HL-60 (cell line): ENCODE data around the gene CACNA1G.

Experiments
- DNase-seq, 2 experiments: peaks; one replicate each; pipeline ENCODE4 v3.0.0-alpha.2; 2010 to 2020; ENCODE audit warnings: low read depth in 1 of 2, low spot score in 1 of 2
- H3K27ac ChIP-seq: fragments of 250-450 bp; sonication (Bioruptor Pico); replicated peaks from 2 replicates; pipeline ENCODE4 v1.5.1; 2020; ENCODE audit warnings: mild to moderate bottlenecking, moderate library complexity
- H3K27me3 ChIP-seq: fragments of 250-450 bp; sonication (Bioruptor Pico); 2 replicates; pipeline ENCODE4 v1.5.1; 2021; ENCODE audit warnings: mild to moderate bottlenecking, moderate library complexity; ENCODE audit not compliant: insufficient read depth, poor library complexity, severe bottlenecking
- H3K4me3 ChIP-seq: replicated peaks from 2 replicates; pipeline ENCODE4 v1.5.1; 2011; ENCODE audit warnings: mild to moderate bottlenecking, control low read depth, low read length; ENCODE audit not compliant: insufficient read depth
- GABPA ChIP-seq: IDR thresholded peaks from 2 replicates; pipeline ENCODE4 v1.6.1; 2012; ENCODE audit warnings: low read depth
- POLR2AphosphoS5 ChIP-seq: IDR thresholded peaks from 2 replicates; pipeline ENCODE4 v1.6.1; 2012; ENCODE audit warnings: low read depth
- SPI1 ChIP-seq: IDR thresholded peaks from 2 replicates; pipeline ENCODE4 v1.6.1; 2012; ENCODE audit warnings: low read depth, mild to moderate bottlenecking, borderline replicate concordance
- TF ChIP-seq, protein P1 (sequence below): IDR thresholded peaks from one replicate; pipeline ENCODE4 v1.5.1; 2011; ENCODE audit warnings: low read length, control low read depth, inconsistent platforms; ENCODE audit not compliant: insufficient read depth
- TF ChIP-seq, protein P2 (sequence below): IDR thresholded peaks from 2 replicates; pipeline ENCODE4 v1.6.1; 2012; ENCODE audit warnings: low read depth; ENCODE audit not compliant: insufficient replicate concordance

CACNA1G gene

DNA sequence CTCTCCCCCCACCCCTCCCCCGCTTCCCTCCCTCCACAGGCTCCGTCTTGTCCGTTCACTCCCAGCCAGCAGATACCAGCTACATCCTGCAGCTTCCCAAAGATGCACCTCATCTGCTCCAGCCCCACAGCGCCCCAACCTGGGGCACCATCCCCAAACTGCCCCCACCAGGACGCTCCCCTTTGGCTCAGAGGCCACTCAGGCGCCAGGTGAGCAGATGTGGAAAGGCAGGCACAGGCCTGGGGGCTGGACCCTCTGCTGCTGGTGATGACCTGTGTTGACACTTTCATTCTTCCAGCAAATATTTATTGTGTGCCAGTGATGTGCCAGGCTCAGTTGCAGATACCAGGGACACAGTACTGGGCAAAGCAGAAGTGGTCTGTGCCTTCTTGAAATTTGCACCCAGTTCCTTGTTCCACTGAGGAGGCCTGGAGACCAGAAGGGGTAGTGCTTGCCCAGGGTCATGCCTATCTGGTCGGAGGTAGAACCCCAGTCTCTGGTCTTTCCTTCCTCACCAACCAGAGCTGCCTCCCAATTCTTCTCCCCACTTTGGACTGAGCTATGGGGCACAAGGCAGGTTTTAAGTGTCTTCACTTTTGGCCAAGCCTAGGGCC lies 63.9 kb downstream of the CACNA1G start:
- TF ChIP-seq, protein P1, sequence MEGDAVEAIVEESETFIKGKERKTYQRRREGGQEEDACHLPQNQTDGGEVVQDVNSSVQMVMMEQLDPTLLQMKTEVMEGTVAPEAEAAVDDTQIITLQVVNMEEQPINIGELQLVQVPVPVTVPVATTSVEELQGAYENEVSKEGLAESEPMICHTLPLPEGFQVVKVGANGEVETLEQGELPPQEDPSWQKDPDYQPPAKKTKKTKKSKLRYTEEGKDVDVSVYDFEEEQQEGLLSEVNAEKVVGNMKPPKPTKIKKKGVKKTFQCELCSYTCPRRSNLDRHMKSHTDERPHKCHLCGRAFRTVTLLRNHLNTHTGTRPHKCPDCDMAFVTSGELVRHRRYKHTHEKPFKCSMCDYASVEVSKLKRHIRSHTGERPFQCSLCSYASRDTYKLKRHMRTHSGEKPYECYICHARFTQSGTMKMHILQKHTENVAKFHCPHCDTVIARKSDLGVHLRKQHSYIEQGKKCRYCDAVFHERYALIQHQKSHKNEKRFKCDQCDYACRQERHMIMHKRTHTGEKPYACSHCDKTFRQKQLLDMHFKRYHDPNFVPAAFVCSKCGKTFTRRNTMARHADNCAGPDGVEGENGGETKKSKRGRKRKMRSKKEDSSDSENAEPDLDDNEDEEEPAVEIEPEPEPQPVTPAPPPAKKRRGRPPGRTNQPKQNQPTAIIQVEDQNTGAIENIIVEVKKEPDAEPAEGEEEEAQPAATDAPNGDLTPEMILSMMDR = no peak
- peak; percentile 68; the same call in 1 of the 2 replicates for TF ChIP-seq SPI1
- no peak for TF ChIP-seq GABPA
- DNase-seq = peak in 1 of 2 experiments; percentile 52
- Histone ChIP-seq H3K27me3 (peaks cover 19% of the 10 kb centered on the region), H3K27ac (no peak overlapping the region), H3K4me3 (no peak overlapping the region)

DNA sequence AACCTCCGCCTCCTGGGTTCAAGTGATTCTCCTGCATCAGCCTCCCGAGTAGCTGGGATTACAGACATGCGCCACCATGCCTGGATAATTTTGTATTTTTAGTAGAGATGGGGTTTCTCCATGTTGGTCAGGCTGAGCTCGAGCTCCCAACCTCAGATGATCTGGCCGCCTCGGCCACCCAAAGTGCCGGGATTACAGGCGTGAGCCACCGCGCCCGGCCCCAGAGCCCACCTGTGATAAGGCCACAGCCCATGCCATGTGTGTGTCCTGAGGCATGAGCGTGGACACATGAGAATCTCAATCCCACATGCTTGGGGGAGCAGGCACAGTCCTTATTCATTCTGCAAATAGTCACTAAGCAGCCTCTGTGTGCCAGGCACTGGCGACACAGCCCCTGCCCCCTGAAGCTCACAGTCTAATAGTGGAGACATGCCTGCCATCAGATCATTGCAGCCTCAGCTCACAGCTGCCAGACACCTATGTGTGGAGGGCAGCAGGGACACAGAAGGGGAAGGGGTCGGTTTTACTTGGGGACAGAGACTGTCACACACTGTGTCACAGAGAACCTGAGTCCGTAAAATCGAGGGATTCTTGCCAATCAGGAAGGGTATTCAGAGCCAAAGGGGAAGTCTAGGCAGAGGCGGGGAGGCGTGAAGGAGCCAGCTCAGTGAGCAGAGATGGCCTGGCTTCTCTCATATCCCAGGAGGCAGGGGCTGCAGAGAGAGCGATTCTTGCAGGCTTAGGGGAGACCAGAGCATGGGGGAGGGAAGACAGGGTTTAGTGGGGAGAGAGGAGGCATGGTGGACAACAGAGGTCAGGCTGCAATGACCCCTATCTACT lies 64.7 kb downstream of the CACNA1G start:
- no peak overlapping the region for H3K27ac ChIP-seq

DNA sequence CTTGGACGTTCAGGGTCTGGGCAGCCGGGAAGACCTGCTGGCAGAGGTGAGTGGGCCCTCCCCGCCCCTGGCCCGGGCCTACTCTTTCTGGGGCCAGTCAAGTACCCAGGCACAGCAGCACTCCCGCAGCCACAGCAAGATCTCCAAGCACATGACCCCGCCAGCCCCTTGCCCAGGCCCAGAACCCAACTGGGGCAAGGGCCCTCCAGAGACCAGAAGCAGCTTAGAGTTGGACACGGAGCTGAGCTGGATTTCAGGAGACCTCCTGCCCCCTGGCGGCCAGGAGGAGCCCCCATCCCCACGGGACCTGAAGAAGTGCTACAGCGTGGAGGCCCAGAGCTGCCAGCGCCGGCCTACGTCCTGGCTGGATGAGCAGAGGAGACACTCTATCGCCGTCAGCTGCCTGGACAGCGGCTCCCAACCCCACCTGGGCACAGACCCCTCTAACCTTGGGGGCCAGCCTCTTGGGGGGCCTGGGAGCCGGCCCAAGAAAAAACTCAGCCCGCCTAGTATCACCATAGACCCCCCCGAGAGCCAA lies 65.6 kb downstream of the CACNA1G start:
- peaks cover 24% of the 10 kb centered on the region for H3K27me3 ChIP-seq
- H3K4me3 ChIP-seq = no peak overlapping the region
- TF ChIP-seq, protein P1 = peak; percentile 48
- TF ChIP-seq SPI1 = no peak
- peak in 1 of 2 experiments; percentile 54 for DNase-seq
- no peak overlapping the region for H3K27ac ChIP-seq

More for the DNA sequence above, 64.7 kb downstream of the CACNA1G start:
- TF ChIP-seq, protein P1 = no peak
- TF ChIP-seq GABPA (no peak), SPI1 (no peak), POLR2AphosphoS5 (no peak)
- TF ChIP-seq, protein P2, sequence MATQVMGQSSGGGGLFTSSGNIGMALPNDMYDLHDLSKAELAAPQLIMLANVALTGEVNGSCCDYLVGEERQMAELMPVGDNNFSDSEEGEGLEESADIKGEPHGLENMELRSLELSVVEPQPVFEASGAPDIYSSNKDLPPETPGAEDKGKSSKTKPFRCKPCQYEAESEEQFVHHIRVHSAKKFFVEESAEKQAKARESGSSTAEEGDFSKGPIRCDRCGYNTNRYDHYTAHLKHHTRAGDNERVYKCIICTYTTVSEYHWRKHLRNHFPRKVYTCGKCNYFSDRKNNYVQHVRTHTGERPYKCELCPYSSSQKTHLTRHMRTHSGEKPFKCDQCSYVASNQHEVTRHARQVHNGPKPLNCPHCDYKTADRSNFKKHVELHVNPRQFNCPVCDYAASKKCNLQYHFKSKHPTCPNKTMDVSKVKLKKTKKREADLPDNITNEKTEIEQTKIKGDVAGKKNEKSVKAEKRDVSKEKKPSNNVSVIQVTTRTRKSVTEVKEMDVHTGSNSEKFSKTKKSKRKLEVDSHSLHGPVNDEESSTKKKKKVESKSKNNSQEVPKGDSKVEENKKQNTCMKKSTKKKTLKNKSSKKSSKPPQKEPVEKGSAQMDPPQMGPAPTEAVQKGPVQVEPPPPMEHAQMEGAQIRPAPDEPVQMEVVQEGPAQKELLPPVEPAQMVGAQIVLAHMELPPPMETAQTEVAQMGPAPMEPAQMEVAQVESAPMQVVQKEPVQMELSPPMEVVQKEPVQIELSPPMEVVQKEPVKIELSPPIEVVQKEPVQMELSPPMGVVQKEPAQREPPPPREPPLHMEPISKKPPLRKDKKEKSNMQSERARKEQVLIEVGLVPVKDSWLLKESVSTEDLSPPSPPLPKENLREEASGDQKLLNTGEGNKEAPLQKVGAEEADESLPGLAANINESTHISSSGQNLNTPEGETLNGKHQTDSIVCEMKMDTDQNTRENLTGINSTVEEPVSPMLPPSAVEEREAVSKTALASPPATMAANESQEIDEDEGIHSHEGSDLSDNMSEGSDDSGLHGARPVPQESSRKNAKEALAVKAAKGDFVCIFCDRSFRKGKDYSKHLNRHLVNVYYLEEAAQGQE = no peak
- DNase-seq = no peak
- Histone ChIP-seq H3K4me3 (no peak overlapping the region), H3K27me3 (peaks cover 26% of the 10 kb centered on the region)

DNA sequence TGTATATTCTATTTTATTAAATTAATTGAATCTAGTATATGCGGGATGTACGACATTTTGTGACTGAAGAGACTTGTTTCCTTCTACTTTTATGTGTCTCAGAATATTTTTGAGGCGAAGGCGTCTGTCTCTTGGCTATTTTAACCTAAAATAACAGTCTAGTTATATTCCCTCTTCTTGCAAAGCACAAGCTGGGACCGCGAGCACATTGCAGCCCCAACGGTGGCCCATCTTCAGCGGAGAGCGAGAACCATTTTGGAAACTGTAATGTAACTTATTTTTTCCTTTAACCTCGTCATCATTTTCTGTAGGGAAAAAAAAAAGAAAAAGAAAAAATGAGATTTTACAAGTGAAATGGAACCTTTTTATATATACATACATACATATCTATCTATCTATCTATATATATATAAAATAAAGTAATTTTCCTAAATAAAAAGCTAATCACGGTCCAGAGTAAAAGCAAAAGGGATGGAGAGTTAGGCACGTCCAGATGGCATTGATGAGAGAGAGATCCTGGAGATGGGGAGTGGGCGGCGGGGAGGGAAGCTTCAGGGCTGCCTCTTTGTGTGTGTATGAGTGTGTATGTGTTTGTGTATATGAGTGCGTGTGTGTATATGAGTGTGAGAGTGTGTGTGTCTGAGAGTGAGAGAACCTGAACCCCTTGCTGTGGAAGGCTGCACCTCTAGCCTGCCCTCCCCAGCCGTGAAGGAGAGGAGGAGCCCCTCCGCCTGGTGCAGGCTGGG lies 66.7 kb downstream of the CACNA1G start:
- Histone ChIP-seq H3K27ac (no peak overlapping the region), H3K27me3 (peaks cover 30% of the 10 kb centered on the region)
- TF ChIP-seq, protein P2 = no peak
- TF ChIP-seq GABPA (no peak), SPI1 (no peak), POLR2AphosphoS5 (no peak)
- TF ChIP-seq, protein P1 = no peak

More for the DNA sequence above, 66.7 kb downstream of the CACNA1G start:
- H3K4me3 ChIP-seq = no peak overlapping the region
- no peak for DNase-seq
